HG03103 (cell line): Measurements from ENCODE around the gene HOXB8.

Source experiments
- ATAC-seq: cut with Tn5 transposase; IDR thresholded peaks from one replicate; pipeline ENCODE4 v1.9.1; 2021; ENCODE audit warnings: low read depth; ENCODE audit not compliant: unreplicated experiment

The HOXB8 gene

DNA sequence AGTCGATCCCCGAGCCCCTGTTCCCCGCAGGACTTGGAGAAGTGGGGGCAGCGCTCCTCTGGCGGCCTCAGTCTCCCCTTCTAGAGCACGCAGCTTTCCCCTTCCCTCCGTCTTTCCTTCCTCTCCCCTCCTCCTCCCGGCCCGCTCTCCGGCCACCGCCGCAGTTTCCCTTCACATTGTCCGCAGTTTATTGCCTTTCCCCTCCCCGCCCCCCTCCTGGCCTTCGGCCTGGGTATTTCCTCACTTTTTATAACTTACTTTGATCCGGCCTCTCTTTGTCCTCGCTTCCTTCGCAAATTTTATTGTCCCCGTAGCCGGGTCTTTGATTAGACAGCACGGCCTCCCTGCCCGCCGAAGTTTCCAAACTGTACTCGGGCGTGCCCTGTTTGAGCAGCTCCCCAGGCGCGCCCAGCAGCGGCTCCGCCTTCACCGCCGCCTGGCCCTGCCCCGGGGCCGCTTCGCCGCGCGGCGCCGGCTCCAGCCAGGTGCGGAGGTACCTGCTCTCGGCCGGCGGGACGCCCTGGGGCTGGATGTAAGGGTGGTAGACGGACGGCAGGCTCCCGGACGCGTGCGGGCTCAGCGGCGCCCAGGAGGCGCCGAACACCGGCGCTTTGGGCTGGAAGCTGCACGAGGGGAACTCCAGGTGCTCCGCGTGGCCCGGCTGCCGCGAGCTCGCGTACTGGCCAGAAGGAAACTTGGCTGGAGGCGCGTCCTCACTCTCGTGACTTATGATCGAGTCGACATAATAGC, 10.6 kb upstream of the HOXB8 start:
- no peak for ATAC-seq

DNA sequence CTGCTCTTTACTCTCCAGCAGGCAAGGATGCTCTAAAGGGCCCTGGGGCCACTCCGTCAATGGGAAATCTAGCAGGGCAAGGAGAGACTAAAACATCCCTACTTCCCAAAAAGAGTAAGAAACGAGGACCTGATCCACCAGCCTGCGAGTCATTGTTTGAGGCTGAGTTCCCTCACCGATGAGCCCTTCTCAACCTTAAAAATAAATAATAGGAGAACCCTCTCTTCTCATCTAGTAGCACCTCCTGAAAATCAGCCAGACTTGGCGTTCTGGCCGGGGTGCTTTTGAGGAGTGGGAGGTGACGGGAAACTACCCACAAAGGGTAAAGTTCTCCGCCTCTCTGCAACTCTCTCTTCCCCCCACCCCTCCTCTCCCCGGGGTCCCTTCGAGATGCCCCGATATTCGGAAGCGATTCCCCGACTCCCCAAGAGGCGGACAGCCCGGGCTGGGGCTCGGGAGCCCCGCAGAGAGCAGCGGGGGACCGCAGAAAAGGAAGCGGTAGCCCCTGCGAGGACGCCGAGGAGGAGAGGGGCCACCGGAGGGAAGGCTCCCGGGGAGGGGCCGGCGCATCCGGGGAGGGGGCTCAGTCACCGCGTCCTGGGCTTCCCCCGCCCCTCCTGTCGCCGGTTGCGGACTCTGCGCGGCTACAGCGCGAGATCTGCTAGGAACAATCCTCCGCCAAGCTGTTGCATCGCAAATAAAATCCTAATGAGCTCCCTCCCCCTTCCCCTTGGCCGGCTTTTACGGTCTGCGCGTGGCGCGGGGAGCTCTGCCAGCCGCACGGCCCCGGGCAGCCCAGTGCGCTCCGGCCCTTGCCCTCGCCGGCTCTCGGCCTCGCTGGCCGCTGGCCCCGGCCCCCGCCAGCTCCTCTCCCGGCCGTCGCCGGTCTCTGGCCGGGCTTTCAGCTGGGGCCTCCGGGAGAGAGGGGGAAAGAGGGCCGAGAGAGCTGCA, 9.7 kb upstream of the HOXB8 start:
- ATAC-seq, result no peak

DNA sequence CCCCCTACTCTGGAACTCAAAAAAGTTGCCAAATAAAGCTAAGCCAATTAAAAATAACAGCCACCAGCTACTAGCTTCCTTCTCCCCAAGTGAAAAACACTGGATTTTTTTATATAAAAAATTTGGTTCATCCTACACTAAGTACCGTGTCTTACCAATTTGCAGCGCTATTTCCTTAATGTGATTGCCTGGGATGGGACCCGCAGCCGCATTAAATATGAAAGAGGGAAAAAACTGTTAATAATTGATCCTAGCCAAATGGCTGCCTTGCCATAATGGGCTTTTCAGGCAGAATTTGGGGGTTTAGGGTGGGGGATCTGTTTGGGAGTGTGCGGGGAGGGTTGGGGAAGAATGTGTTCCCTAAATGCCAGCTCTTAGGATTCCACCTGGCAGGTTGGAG, 9.0 kb upstream of the HOXB8 start:
- ATAC-seq, result no peak

DNA sequence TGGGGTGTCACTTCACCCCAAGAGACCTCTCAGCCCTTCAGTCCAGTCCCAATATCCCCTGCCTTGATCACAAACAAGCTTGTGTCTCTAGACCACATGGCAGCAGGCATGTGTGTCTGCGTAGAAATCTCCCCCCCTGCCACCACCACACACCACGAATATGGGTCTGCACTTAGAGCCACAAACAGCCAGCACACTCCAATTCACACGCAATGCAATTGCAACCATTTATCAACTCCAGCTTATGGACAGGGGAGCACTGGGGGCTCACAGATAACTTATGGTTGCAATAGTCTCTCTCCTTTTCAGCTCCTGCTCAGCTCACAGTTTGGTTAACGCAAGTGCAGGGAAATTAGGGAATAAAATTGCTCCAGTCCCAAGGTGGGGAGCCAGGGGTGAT, 8.5 kb upstream of the HOXB8 start:
- no peak for ATAC-seq

DNA sequence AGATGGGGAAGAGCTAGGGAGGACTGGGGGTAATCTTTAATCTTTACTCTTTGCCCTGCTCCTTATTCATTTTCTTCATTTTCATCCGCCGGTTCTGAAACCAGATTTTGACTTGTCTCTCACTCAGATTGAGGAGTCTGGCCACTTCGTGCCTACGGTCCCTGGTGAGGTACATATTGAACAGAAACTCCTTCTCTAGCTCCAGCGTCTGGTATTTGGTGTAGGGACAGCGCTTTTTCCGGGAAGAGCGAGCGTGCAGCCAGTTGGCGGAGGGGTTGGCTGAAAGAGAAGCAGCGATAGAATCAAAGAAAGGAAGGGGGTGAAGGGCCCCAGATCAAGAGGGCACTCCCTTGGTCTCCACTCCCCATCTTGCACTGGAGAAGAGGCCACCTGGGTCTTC, 7.8 kb upstream of the HOXB8 start:
- no peak for ATAC-seq

DNA sequence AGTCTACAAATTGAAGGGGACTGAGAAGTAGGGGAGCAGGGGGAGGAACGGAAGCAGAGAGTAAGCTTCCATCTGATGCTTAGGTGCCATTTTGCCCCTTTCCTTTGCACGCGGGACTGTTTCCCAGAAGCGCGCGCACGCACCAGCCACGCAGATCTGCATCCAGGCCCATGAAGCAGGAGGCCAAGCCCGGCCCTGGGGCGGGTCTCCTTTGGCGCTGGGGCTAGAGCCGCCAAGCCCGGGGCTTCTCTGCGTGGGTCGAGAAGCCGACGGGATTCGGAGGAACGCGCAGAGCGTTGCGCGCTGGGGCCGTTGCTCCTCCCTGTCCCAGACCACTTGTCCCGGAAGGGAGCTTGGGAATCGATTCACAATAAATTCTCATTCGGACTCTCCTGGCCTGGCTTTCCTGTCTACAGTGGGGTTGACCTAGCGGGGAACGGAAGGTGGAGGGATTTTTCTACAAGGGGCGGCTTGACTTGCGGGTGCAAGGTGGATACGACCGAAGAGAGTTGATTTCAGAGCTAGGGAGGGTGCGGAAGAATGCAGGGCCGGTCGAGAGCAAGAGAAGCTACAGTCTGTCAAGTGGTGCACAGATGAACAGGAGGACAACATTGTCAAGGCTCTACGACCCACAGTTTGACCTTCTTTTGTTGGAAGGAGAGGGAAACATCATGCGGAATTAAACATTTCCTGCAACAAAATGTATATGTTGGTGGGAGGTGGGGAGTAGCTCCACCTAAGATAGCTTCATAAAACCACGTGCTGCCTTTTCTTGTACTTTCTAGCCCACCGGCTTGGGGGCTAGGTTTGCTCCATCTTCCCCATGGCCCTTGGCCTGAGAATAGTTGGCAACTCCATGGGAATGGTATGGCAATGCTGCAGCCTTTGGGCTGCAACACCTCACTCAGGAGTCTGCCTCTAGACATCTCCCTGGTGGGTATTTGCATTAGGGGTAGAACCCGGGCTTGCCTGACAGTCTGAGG, 6.6 kb upstream of the HOXB8 start:
- ATAC-seq, result no peak

DNA sequence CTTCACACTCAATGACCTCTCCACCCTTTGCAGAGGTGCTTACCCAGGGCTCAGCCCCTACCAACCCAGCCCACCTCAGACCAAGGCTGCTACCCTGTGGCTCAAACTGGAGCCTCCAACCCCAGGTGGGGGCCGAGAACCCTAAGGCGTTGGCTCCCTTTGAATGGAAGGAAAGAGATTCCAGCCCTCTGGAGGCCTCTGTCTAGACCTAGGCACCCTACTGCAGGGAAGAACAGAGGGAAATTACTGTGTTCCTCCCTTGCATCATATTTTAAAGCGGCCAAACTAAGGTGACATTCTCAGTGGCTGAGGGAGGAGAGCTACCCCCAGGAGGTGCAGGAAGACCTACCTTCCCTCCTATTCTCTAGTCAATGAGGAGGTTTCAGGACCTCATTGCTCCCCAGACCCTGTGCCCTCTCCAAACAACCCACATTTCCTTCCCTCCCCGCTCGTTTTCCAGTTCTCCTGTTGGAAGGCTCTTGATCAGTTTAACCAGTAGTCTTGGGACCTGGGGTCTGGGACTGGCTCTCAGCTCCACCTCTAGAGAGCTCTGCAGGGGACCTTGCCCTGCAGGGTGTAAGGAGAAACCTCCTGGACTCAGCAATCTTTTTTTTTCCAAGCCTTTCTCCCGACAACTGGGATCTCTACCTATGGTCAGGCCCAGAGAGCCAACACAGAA, 5.5 kb upstream of the HOXB8 start:
- no peak for ATAC-seq

DNA sequence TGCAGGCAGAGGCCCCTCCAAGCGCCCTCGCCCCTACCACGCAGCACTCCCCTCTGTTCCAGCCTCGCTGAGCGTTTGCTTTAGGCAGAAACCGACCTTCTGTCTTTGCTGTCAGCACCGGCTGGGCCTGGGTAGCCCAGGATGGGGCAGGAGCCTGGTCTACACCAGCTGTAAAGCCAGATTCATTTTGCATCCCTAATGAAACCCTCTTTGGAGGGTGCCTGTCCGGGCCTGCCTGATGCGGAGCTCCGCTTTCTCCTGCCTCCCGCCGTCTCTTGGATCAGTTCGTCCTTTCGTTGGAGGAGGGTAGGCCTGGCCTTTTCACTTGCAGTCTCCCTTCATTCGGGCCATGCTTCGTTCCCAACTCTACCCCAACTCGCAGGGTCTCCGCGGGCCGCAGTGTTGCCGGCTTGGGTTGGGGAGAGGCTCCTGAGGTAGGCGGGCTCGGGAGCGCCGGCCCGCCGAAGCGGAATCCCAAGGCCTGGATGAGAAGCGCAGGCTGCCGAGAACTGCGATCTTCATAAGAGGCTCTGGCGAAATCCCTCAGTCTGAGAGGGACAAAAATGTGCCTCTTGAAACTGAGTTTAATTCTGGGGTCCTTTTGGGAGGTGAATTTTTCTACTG, 4.8 kb upstream of the HOXB8 start:
- no peak for ATAC-seq

DNA sequence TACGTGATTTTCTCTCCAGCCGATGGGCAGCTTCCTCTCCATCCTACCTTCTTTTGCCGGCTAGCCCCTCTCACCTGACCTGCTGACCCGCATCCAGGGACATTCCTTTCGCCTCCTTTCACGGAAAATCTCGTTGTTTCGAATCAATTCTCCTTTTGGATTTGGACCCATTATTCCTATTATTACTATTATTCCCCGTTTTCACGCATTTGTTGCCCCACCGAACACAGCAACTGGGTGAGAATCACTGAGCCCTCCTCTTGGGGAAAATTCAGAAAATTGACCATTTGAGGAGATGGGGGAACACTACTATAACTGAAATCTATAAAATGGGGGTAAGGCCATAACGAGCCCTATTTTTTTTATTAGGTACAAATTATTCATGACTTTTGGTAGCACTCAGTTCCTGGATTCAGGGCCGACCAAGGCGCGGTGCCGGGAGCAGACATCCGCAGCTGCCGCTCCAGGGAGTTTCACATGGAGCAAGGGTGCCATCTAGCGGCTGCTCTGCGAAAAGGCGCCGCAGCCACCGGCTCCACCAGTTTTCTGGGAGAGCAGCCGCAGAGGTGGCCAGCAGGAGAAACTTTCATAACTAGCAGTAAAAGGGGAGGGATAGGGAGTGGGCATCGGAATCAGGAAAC, 3.3 kb upstream of the HOXB8 start:
- ATAC-seq, result no peak

DNA sequence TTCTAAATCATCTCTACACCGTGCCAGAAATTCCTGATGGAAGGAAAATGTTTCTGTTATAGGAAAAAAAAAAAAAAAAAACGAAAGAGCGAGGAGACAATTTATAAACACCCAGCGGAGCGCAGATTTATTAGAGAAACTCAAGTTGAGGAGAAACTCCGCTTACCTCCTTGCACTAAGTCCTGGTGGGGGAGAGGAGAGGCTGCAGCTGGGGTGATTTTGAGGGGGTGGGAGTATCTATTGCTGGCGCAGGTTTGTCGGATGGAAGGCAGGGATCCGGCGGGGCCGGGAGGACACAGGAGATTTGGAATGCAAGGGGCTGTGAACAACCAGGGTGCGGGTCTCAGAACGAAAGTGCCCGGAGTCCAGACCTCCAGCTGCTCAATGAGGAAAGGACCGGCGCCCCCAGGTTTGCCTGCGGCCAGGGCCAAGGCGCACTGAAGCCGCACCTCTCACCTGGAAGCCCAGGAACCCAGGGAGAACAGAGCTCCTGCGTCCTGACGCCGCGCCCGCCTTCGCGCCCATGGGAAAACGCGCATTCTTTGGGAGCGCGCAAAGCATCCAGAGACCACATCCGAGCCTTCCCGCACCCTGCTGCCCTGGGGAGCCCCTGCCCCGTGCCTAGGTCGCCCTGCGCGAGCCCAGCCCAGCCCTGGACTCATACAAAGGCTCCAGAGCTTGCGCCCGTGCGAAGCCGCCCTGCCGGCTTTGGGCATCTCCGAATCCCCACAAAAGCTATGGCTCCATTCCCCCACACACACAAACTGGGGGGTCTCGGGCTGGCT, 2.6 kb upstream of the HOXB8 start:
- ATAC-seq, result no peak

DNA sequence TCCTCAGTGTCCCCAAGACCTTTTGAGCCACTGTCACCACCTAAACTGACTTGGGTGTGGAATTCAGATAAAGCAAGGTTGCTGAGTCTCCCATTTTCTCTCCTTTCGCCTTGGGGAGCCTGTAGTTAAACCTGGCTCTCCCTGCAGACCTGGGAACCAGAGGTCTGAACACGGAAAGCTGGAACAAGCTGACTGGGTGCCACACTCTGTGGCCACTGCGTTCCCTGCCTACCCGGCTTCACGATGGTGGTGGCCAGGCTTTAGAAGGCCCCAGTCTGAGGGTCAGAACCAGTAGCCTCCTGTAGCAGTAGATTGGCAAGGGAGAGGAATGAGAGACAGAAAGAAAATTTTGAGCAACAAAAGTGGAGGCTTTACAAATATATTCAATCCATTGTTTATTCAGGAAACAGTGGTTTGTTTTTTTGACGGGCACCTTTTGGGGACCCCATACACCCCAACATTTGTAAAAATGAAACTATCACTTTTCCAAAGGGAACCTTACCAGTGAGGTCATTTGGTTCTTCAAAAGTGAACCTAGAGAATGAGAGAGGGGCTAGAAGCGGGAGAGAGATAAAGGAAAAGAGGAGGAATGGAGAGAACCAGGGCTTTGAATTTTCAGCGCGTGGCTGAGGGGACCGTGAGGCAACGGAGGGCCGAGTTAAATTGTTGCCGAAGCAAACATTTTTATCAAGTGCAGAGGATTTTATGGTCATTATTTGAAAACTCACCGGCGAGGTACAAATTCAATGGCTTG, 1.8 kb upstream of the HOXB8 start:
- no peak for ATAC-seq

DNA sequence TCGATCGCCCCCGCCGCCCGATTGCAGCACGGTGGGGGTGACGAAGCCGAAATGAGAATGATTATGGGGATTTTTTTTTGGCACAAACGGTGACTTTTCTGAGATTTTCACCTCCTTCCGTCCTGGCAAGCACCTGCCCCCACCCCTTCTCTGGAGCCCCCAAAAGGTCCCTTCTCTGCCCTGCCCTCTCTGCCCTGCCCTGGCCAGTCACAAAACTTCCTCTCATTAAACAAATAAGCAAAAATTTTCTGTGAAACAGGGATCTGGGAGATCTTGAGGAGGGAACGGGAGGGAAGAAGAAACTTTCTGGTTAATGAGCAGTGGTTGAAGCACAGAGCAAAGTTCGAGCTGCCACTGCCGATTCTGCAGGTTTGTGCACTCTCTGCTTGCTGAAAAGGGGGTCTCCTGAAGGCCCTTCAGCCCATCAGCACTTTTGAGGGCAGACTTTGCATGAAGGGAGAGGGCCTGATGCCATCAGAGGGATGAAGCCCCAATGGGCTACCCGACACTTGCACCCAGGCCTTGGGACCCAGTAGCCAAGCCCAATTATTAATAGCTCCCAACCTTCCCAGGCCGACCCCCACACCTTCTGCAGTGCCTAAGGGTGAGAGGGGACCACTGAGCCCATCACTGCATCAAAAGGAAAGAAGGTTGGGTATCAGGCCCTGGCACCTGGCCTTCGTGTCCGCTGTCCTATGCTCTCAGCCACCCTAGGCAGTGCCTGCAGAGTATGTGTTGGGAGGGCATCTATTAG, 1.0 kb upstream of the HOXB8 start:
- ATAC-seq, result no peak

DNA sequence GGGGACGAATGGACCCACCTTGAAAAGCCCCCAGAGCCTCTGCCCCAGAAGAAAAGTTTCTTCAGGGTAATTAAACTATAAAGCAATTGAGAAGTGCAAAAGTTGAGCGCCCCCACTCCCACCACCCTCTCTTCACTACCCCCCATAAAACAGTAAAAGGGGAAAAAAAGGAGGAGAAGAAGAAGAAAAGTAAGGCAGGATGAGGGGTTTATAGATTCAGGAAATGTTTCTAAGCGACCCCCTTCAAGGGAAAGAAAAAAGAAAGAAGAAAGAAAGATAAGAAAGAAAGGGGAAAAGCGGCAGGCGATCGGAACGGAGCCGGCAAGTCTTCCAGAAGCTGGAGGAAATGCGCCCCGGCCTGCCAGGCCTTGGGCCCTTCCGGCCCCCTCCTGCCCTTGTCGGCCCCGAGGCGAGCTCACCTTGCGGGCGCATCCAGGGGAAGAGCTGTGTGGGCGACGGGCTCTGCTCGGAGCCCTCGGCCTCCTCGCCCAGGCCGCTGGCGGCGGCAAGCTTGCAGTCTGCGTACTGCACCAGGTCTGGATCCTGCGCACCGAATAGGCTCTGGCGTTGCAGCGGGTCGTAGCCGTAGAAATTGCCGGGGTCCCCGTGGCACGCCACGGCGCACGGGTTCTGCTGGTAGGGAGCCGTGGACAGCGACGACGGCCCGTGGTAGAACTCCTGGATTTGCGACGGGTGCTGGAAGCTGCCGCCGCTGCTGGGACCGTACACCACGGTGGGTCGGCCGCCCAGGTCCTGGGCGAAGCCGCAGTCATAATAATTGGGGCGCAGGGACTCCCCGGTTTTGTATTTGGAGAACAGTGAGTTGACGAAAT, 1.0 kb downstream of the HOXB8 start:
- ATAC-seq, result no peak

DNA sequence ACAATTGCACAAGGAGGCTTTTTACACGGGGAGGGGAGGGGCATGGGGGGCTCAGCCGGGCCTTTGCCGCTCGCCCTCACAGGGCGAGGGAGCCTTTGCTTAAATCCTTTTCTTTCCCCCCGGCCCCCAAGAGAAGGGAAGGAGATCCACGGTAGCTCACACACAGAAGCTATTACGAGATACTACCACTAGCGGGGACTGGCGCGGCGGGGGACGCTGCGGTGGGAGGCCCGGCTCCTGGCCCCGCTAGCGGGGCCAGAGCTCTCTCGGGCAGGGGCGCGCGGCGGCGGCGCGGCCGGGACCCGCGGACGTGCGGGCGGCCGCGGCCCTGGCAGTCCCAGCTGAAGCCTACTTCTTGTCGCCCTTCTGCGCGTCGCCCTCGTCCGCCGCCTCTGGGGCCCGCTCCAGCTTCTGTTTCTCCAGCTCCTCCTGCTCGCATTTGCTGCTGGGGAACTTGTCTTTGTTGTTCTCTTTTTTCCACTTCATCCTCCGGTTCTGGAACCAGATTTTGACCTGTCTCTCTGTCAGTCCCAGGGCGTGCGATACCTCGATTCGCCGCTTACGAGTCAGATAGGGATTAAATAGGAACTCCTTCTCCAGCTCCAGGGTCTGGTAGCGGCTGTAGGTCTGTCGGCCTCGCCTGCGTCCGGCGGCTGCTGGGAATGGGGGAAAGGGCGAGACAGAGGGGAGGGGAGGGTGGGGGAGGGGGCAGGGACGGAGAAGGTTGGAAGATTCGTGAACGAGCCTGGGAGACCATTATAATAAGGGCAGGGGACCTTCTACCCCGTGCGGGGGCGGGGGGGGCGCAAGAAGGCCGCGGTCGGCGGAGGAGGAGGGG, 2.0 kb downstream of the HOXB8 start:
- ATAC-seq, result no peak

DNA sequence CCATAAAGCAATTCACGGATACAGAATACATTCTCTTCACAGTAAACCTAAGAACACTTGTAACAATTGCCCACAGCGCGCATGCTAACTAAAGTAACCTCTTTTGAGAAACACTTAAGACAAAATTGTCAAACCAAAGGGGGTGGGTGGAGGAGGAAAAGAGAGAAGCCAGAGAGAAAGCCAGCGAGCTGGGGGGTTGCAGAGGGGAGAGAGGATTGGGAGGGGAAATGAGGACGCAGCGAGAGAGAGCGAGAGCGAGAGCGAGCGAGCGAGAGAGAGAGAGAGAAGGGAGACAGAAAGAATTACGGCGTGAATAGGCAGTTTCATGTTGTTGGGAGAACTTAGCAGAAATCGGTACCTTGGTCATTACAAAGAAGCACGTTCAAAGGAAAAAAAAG, 2.6 kb downstream of the HOXB8 start:
- ATAC-seq, result no peak
